HG02623 (cell line): ENCODE data around the gene ZNF628.
"Not testable (repeated sequence)": the region's sequence is repeated elsewhere in the genome, so short reads cannot be mapped to it uniquely, and the experiment has no call there.

Experiments
- ATAC-seq: cut with Tn5 transposase; IDR thresholded peaks from one replicate; pipeline ENCODE4 v1.9.1; 2021; ENCODE audit warnings: moderate library complexity; ENCODE audit not compliant: unreplicated experiment

The ZNF628 gene

DNA sequence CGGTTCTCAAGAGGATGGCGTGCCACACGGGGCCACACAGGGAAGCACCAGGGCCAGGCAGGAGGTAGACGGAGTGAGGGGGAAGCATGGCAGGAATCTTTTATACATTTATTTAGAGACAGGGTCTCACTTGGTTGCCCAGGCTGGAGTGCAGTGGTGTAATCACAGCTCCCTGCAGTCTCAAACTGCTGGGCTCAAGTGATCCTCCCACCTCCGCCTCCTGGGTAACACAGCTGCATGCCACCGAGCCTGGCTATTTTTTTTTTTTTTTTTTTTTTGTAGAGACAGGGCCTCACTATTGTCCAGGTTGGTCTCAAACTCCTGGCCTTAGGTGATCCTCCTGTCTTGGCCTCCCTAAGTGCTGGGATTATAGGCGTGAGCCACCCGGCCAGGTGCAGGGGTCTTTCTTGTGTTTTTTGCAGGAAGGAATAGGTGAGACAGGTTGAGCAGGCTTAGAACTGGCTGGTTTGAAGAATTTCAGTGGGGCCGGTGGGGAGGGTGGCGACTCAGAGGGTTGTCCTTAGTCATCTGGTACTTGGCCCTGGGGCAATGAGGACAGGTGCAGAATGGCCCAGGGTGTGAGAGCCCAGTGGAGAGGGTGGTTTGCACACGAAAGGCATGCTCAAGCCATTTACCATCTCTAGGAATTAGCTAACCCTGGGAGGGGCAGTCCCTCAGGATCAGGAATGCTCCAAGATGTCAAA is 19.4 kb downstream of the ZNF628 start:
- ATAC-seq = no peak

GRCh38 chr19:55496820-55497219 is 20.4 kb downstream of the ZNF628 start:
- ATAC-seq = not testable (repeated sequence)

- no peak for ATAC-seq
Measured at GRCh38 chr19:55497763-55498162, 21.3 kb downstream of the ZNF628 start.

DNA sequence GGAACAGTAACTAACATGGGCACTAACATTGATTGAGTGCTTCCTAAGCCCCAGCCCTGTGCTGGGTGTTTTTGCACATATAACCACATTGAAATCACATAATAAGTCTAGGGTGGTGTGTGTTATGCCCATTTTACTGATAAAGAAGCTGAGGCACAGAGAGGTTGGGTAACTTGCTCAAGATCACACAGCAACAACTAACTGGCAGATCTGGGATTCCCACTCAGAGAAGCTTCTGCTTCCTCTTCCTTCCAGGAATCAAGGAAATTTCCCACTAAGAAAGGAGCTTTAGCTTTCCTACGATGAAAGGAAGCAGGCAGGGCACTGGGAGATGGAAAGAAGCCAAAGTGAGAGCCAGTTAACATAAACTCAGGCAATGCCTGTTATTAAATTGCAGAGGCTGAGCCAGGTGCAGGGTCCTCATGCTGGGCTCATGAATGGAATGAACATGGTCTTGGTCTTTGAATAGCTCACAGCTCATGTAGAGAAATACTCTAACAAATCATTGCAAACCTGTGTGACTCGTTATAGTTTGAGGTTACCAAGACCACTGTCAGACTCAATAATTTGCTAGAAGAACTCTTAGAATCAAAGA is 21.9 kb downstream of the ZNF628 start:
- ATAC-seq = no peak

DNA sequence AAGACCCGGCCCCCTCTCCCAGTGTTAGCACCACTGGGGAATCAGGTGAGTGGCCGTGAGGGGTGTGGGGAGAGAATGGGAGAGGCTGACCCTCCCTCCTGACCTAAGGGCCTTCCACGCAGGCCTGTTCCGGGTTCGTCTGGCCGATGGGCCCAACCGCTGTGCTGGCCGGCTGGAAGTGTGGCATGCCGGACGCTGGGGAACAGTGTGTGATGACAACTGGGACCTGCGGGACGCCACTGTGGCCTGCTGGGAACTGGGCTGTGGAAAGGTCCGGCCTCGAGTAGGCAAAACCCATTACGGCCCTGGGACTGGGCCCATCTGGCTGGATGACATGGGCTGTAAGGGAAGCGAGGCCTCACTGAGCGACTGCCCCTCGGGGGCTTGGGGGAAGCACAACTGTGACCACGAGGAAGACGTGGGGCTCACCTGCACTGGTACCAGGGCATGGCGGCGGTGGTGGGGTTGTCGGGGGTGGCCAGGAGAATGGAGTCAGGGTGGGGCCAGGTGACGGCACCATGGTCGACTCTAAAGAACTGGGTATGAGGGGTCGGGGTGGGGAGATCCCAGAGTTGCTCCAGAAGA is 24.0 kb downstream of the ZNF628 start:
- no peak for ATAC-seq

- no peak for ATAC-seq
Measured at GRCh38 chr19:55502197-55502952, 26.0 kb downstream of the ZNF628 start.

GRCh38 chr19:55503157-55503501 is 26.7 kb downstream of the ZNF628 start:
- no peak for ATAC-seq

- ATAC-seq = peak; percentile 88
Measured at GRCh38 chr19:55503502-55504251, 27.3 kb downstream of the ZNF628 start.

DNA sequence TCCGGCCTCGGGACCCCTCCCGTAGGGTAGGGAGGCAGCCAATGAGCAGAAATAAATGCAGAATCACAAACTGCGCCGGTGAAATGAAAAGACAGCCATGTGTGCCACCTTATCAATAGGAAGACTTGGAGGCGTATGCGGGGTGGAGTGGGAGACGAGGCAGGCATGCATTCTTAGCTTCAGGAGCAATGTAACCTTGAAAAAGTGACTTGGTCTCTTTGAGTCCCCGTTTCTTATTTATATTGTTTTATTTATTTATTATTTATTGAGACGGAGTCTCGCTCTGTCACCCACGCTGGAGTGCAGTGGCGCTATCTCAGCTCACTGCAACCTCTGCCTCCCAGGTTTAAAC is 27.8 kb downstream of the ZNF628 start:
- ATAC-seq = no peak

DNA sequence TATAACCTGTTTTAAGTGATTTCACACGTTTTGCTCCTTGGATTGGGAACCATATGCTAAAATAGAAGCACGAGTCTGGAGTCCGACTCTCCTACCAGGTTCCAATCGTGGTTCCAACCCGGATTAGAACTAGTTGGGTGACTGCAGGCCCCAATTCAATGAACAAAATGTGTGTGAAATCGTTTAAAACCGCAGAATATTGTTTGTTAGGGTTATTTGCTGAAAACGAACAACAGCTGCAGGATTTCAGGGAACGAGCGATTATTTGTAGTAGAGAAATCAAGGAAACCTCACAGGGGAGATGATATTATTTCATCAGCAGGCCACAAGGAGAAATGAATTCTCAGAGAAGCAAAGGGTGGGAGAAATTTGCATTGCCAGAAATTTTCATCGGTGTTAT is 28.6 kb downstream of the ZNF628 start:
- ATAC-seq = no peak

- no peak for ATAC-seq
Measured at GRCh38 chr19:55508120-55508519, 31.7 kb downstream of the ZNF628 start.

DNA sequence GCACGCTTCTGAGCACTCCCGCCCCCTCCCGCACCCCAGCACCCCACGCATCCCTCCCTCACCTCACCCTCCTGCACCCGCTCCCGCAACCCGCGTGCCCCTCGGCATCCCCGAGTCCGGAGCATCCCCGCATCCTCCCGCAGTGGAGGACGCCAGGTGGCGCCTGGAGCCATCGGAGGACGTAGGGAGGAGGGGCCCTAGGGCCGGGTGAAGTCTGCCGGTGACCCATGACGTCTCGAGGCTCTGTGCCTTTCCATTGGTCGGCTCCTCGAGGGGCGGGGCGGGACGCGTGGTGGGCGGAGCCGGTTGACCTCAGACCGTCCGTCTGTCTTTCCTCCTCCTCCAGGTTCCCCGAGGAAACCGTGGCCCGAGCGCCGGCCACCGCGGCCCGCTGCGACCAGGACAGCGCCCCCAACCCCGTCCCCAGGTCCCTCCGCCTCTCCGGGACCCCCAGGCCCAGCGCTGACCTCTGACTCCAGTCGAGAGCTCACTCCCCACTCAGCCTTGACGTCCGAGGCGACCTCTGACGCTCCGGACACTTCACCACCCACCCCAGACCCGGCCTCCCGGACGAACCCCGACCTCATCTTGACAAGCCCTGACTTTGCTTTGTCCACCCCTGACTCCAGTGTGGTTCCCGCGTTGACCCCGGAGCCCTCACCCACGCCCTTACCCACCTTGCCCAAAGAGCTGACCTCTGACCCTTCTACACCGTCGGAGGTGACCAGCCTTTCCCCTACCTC is 40.6 kb downstream of the ZNF628 start:
- peak; percentile 96 for ATAC-seq

DNA sequence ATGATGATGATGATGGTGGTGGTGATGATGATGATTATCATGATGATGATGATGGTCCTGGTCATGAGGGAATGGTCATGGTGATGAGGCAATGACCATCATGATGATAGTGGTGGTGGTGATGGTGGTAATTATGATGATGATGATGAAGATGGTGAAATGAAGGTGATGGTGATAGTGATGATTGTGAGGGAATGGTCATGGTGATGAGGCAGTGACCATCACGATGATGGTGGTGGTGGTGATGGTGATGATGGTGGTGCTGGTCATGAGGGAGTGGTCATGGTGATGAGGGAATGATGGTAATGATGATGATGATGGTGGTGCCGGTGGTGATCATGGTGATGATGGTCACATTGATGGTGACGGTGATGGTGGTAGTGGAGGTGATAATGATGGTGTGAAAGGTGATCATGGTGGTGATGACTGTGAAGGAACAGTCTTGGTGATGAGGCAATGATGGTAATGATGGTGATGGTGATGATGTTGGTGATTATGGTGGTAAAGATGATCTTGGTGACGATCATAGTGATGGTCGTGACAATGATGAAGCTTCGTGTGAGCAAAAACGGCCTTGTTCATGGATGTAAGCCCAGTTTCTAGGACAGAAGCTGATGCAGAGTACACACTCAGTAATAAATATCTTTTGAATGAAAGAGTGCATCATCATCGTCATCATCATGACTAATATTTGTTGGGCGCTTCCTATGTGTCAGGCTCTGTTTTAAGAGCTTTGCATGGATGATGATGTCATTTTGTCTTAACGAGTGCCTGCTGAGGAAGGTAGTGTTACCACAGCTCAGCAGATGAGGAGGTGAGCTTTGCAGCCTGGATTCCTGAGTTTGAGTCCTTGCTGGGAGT is 43.3 kb downstream of the ZNF628 start:
- no peak for ATAC-seq

GRCh38 chr19:55520691-55521292 is 44.4 kb downstream of the ZNF628 start:
- no peak for ATAC-seq

- no peak for ATAC-seq
Measured at GRCh38 chr19:55525289-55526101, 49.1 kb downstream of the ZNF628 start.

- no peak for ATAC-seq
Measured at GRCh38 chr19:55526216-55527196, 50.1 kb downstream of the ZNF628 start.
